ENCODE data around the gene TBC1D19. TPM values are rescaled to one million over a fixed set of nuclear protein-coding genes. Genes with fewer than 3 reads are reported as not detected.

The TBC1D19 gene
- total RNA-seq, 1 experiment from 2014 or later, result 2.2 TPM

- no peak overlapping the region for H3K4me3 ChIP-seq (ENCODE audit: low read depth in 2 of 2, low read length in 2 of 2)
- no peak for DNase-seq (ENCODE audit: low read depth, low spot score)
- intact Hi-C loops (cut with micrococcal nuclease; ENCODE audit: unreplicated experiment) (no loop called here), in situ Hi-C loops (cut with HindIII; ENCODE audit: low pct_unique_long_range_greater_than_20kb, low sequenced_read_pairs) (no loop called here)
- no peaks in the 10 kb centered on the region for H3K9me3 ChIP-seq (ENCODE audit: control insufficient read depth, insufficient read depth, low read depth, low read length)
- no peaks in the 10 kb centered on the region for H3K36me3 ChIP-seq (ENCODE audit: control insufficient read depth, insufficient read depth, low read length)
- POLR2A ChIA-PET, result no interaction called here
- no peaks in the 10 kb centered on the region for H3K27me3 ChIP-seq (ENCODE audit: control insufficient read depth, insufficient read depth, low read length)
- H3K27ac ChIP-seq (ENCODE audit: low read length), result no peak overlapping the region
- H3K4me1 ChIP-seq (ENCODE audit: control insufficient read depth, insufficient read depth, low read length), result no peaks in the 10 kb centered on the region
- TF ChIP-seq SIN3A (IDR thresholded peaks at IDR 0.05; ENCODE audit: borderline replicate concordance, insufficient read depth, low read depth, low read length) (no peak), REST (IDR thresholded peaks at IDR 0.05; ENCODE audit: insufficient read depth in 1 of 2, low read depth in 2 of 2, low read length in 1 of 2) (no peak), TCF7L2 (IDR thresholded peaks at IDR 0.05; ENCODE audit: low read depth, low read length) (no peak), POLR2AphosphoS5 (IDR thresholded peaks at IDR 0.05; ENCODE audit: low read depth, low read length) (no peak)
- TF ChIP-seq, protein P1, sequence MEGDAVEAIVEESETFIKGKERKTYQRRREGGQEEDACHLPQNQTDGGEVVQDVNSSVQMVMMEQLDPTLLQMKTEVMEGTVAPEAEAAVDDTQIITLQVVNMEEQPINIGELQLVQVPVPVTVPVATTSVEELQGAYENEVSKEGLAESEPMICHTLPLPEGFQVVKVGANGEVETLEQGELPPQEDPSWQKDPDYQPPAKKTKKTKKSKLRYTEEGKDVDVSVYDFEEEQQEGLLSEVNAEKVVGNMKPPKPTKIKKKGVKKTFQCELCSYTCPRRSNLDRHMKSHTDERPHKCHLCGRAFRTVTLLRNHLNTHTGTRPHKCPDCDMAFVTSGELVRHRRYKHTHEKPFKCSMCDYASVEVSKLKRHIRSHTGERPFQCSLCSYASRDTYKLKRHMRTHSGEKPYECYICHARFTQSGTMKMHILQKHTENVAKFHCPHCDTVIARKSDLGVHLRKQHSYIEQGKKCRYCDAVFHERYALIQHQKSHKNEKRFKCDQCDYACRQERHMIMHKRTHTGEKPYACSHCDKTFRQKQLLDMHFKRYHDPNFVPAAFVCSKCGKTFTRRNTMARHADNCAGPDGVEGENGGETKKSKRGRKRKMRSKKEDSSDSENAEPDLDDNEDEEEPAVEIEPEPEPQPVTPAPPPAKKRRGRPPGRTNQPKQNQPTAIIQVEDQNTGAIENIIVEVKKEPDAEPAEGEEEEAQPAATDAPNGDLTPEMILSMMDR (IDR thresholded peaks at IDR 0.05), result no peak
- no TSS peak for BruUV-seq (replicated peaks)
- CTCF ChIA-PET, result no interaction called here
- ATAC-seq, result no peak
Observed at GRCh38 chr4:26751004-26751403, 167.1 kb downstream of the TBC1D19 start.

GRCh38 chr4:26751838-26752237, 168.0 kb downstream of the TBC1D19 start:
- H3K27me3 ChIP-seq (ENCODE audit: control insufficient read depth, insufficient read depth, low read length), result no peaks in the 10 kb centered on the region
- no peaks in the 10 kb centered on the region for H3K36me3 ChIP-seq (ENCODE audit: control insufficient read depth, insufficient read depth, low read length)
- POLR2A ChIA-PET, result no interaction called here
- no peak overlapping the region for H3K4me3 ChIP-seq (ENCODE audit: low read depth in 2 of 2, low read length in 2 of 2)
- no peak overlapping the region for H3K27ac ChIP-seq (ENCODE audit: low read length)
- DNase-seq (ENCODE audit: low read depth, low spot score) (no peak), ATAC-seq (no peak)
- in situ Hi-C loops (cut with HindIII; ENCODE audit: low pct_unique_long_range_greater_than_20kb, low sequenced_read_pairs) (no loop called here), intact Hi-C loops (cut with micrococcal nuclease; ENCODE audit: unreplicated experiment) (no loop called here)
- H3K9me3 ChIP-seq (ENCODE audit: control insufficient read depth, insufficient read depth, low read depth, low read length), result no peaks in the 10 kb centered on the region
- CTCF ChIA-PET, result no interaction called here
- no peaks in the 10 kb centered on the region for H3K4me1 ChIP-seq (ENCODE audit: control insufficient read depth, insufficient read depth, low read length)
- no TSS peak for BruUV-seq (replicated peaks)
- TF ChIP-seq SIN3A (IDR thresholded peaks at IDR 0.05; ENCODE audit: borderline replicate concordance, insufficient read depth, low read depth, low read length), result no peak
- no peak for TF ChIP-seq POLR2AphosphoS5 (IDR thresholded peaks at IDR 0.05; ENCODE audit: low read depth, low read length)
- no peak for TF ChIP-seq REST (IDR thresholded peaks at IDR 0.05; ENCODE audit: insufficient read depth in 1 of 2, low read depth in 2 of 2, low read length in 1 of 2)
- TF ChIP-seq, protein P1 (IDR thresholded peaks at IDR 0.05), result no peak
- TF ChIP-seq TCF7L2 (IDR thresholded peaks at IDR 0.05; ENCODE audit: low read depth, low read length), result no peak

Measured in Panc1 (cell line).